ENCODE measurements around the gene CLDN24. TPM values are rescaled to one million over a fixed set of nuclear protein-coding genes. Genes with fewer than 3 reads are reported as not detected.
"Not testable (repeated sequence)": the region's sequence is repeated elsewhere in the genome, so short reads cannot be mapped to it uniquely, and the experiment has no call there.

CLDN24 gene
- total RNA-seq, 1 experiment from 2014 or later = not detected

GRCh38 chr4:183326853-183327252 is 4.6 kb upstream of the CLDN24 start:
- no peak overlapping the region for H3K9ac ChIP-seq (ENCODE audit: extremely low read depth, insufficient read length, low read length)
- no peak overlapping the region for H3K27ac Mint-ChIP-seq
- no peak overlapping the region for H4K5ac ChIP-seq (ENCODE audit: insufficient read length, low read depth, low read length)
- H3K4ac ChIP-seq (ENCODE audit: low read depth, low read length) = no peak overlapping the region
- no peak overlapping the region for H3K14ac ChIP-seq (ENCODE audit: insufficient read depth, low read length)
- no CpG with 5 or more reads among the region's 2 CpGs for WGBS (ENCODE audit: extremely low coverage, insufficient read length, low lambda C conversion rate)
- no peaks in the 10 kb centered on the region for H3K9me3 ChIP-seq (ENCODE audit: control insufficient read depth, low read depth, low read length)
- peaks cover 19 to 26% of the 10 kb centered on the region in 2 experiments for H3K9me3 Mint-ChIP-seq
- no peaks in the 10 kb centered on the region for H4K20me1 ChIP-seq (ENCODE audit: control insufficient read depth, insufficient read depth, insufficient read length)
- H2BK5ac ChIP-seq (ENCODE audit: insufficient read length, low read length) = no peak overlapping the region
- H3K4me1 Mint-ChIP-seq = 0 out of 4 replicates have a peak, but pooled peaks cover 0 to 2% of the 10 kb centered on the region in 2 experiments
- H4K8ac ChIP-seq (replicated peaks; ENCODE audit: insufficient read length, low read depth, low read length) = no peak overlapping the region
- H2BK20ac ChIP-seq (ENCODE audit: low read depth, low read length, poor library complexity, severe bottlenecking) = no peak overlapping the region
- H3K56ac ChIP-seq (ENCODE audit: insufficient read length, low read depth, low read length) = no peak overlapping the region
- H3K18ac ChIP-seq (ENCODE audit: insufficient read length, low read depth, low read length) = no peak overlapping the region
- no peak overlapping the region for H3K23ac ChIP-seq (ENCODE audit: insufficient read length, low read depth, low read length)
- no peak overlapping the region for H3K4me3 Mint-ChIP-seq
- no peaks in the 10 kb centered on the region for H3K4me1 ChIP-seq (ENCODE audit: insufficient read depth, low read length)
- no peaks in the 10 kb centered on the region for H3K79me2 ChIP-seq (ENCODE audit: insufficient read depth, low read length)
- no peak for DNase-seq
- H3K27ac ChIP-seq (ENCODE audit: insufficient read length, low read depth, low read length) = no peak overlapping the region
- no peak overlapping the region for H2AFZ ChIP-seq (ENCODE audit: low read length)
- no peak overlapping the region for H2BK120ac ChIP-seq (ENCODE audit: low read depth, low read length, poor library complexity, severe bottlenecking)
- H3K36me3 Mint-ChIP-seq (ENCODE audit: insufficient read depth in 1 of 3, low read depth in 3 of 3) = peaks cover 8 to 22% (median 20%) of the 10 kb centered on the region in 3 experiments
- no peaks in the 10 kb centered on the region for H3K27me3 ChIP-seq (ENCODE audit: insufficient read depth, low read length)
- H4K91ac ChIP-seq (ENCODE audit: insufficient read length, low read depth, low read length) = no peak overlapping the region
- TF ChIP-seq, protein P1, sequence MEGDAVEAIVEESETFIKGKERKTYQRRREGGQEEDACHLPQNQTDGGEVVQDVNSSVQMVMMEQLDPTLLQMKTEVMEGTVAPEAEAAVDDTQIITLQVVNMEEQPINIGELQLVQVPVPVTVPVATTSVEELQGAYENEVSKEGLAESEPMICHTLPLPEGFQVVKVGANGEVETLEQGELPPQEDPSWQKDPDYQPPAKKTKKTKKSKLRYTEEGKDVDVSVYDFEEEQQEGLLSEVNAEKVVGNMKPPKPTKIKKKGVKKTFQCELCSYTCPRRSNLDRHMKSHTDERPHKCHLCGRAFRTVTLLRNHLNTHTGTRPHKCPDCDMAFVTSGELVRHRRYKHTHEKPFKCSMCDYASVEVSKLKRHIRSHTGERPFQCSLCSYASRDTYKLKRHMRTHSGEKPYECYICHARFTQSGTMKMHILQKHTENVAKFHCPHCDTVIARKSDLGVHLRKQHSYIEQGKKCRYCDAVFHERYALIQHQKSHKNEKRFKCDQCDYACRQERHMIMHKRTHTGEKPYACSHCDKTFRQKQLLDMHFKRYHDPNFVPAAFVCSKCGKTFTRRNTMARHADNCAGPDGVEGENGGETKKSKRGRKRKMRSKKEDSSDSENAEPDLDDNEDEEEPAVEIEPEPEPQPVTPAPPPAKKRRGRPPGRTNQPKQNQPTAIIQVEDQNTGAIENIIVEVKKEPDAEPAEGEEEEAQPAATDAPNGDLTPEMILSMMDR (conservative IDR thresholded peaks at IDR 0.05) = no peak
- H3T11ph ChIP-seq (ENCODE audit: low read length) = no peak overlapping the region
- H2BK12ac ChIP-seq (ENCODE audit: insufficient read length, low read depth, low read length) = no peak overlapping the region
- H3K4me2 ChIP-seq (ENCODE audit: insufficient read depth, insufficient read length, low read length) = no peak overlapping the region
- no peaks in the 10 kb centered on the region for H3K79me1 ChIP-seq (ENCODE audit: insufficient read depth, low read depth, low read length, poor library complexity, severe bottlenecking)
- H2BK15ac ChIP-seq (ENCODE audit: low read depth, low read length) = no peak overlapping the region
- no peak overlapping the region for H2AK5ac ChIP-seq (ENCODE audit: insufficient read length, low read length)
- H3K27me3 Mint-ChIP-seq (ENCODE audit: low read depth) = no peaks in the 10 kb centered on the region
- H3K23me2 ChIP-seq (ENCODE audit: insufficient read length, low read depth, low read length, poor library complexity, severe bottlenecking) = no peaks in the 10 kb centered on the region

- peaks cover 8 to 22% (median 21%) of the 10 kb centered on the region in 3 experiments for H3K36me3 Mint-ChIP-seq (ENCODE audit: insufficient read depth in 1 of 3, low read depth in 3 of 3)
- not testable (repeated sequence) for H3T11ph ChIP-seq (ENCODE audit: low read length)
Observed at GRCh38 chr4:183326387-183326786, 4.2 kb upstream of the CLDN24 start.

More at GRCh38 chr4:183326387-183326786, 4.2 kb upstream of the CLDN24 start:
- not testable (repeated sequence) for H4K8ac ChIP-seq (replicated peaks; ENCODE audit: insufficient read length, low read depth, low read length); H2BK15ac ChIP-seq (ENCODE audit: low read depth, low read length); H2BK120ac ChIP-seq (ENCODE audit: low read depth, low read length, poor library complexity, severe bottlenecking); H3K23me2 ChIP-seq (ENCODE audit: insufficient read length, low read depth, low read length, poor library complexity, severe bottlenecking); H3K79me2 ChIP-seq (ENCODE audit: insufficient read depth, low read length); H3K4me1 ChIP-seq (ENCODE audit: insufficient read depth, low read length); H4K20me1 ChIP-seq (ENCODE audit: control insufficient read depth, insufficient read depth, insufficient read length); H2BK5ac ChIP-seq (ENCODE audit: insufficient read length, low read length); H3K27ac Mint-ChIP-seq; DNase-seq; H3K56ac ChIP-seq (ENCODE audit: insufficient read length, low read depth, low read length); H4K5ac ChIP-seq (ENCODE audit: insufficient read length, low read depth, low read length); H2BK12ac ChIP-seq (ENCODE audit: insufficient read length, low read depth, low read length); H3K27me3 ChIP-seq (ENCODE audit: insufficient read depth, low read length); H2AFZ ChIP-seq (ENCODE audit: low read length); H3K4ac ChIP-seq (ENCODE audit: low read depth, low read length); H3K9me3 ChIP-seq (ENCODE audit: control insufficient read depth, low read depth, low read length); H4K91ac ChIP-seq (ENCODE audit: insufficient read length, low read depth, low read length); H3K79me1 ChIP-seq (ENCODE audit: insufficient read depth, low read depth, low read length, poor library complexity, severe bottlenecking); H2BK20ac ChIP-seq (ENCODE audit: low read depth, low read length, poor library complexity, severe bottlenecking); H2AK5ac ChIP-seq (ENCODE audit: insufficient read length, low read length); H3K14ac ChIP-seq (ENCODE audit: insufficient read depth, low read length); H3K23ac ChIP-seq (ENCODE audit: insufficient read length, low read depth, low read length); H3K4me1 Mint-ChIP-seq; H3K27ac ChIP-seq (ENCODE audit: insufficient read length, low read depth, low read length); H3K9ac ChIP-seq (ENCODE audit: extremely low read depth, insufficient read length, low read length); H3K18ac ChIP-seq (ENCODE audit: insufficient read length, low read depth, low read length); H3K4me3 Mint-ChIP-seq; H3K27me3 Mint-ChIP-seq (ENCODE audit: low read depth); H3K4me2 ChIP-seq (ENCODE audit: insufficient read depth, insufficient read length, low read length)
- WGBS (ENCODE audit: extremely low coverage, insufficient read length, low lambda C conversion rate) = no CpG with 5 or more reads among the region's 6 CpGs
- peaks cover 19 to 26% of the 10 kb centered on the region in 2 experiments for H3K9me3 Mint-ChIP-seq
